PC-3 (cell line): ENCODE measurements around the gene ZC3H7A. TPM values are rescaled to one million over a fixed set of nuclear protein-coding genes. Genes with fewer than 3 reads are reported as not detected.

ENCODE experiments used
- ATAC-seq: fragments of 200-7000 bp; cut with Tn5 transposase; 2 replicates; pipeline ENCODE4 v1.9.1; 2020; ENCODE audit warnings: mild to moderate bottlenecking, moderate library complexity
- BruUV-seq: library from RNA; stranded (reverse); fragments of 400-500 nt; replicated peaks from 2 replicates; lab custom pipeline; 2021; lab: Mats Ljungman, UMichigan
- CTCF ChIA-PET: fragments of 300-600 bp; sonication (Branson Sonifier 250); formaldehyde crosslinking; loops from one replicate; lab custom pipeline; 2022; ENCODE audit warnings: antibody characterized with exemption; lab: Charles Lee
- POLR2A ChIA-PET: fragments of 300-600 bp; sonication (Branson Sonifier 250); formaldehyde crosslinking; loops from one replicate; lab custom pipeline; 2022; ENCODE audit warnings: antibody characterized with exemption; ENCODE audit not compliant: unreplicated experiment; lab: Charles Lee
- DNase-seq: peaks from one replicate; pipeline ENCODE4 v3.0.0-alpha.2; 2015
- H2AFZ ChIP-seq: fragments of 300-600 bp; sonication (generic); 2 replicates; pipeline ENCODE4 v1.6.0; 2016; ENCODE audit warnings: antibody characterized with exemption, low read length
- H3F3A ChIP-seq: fragments of 300-600 bp; sonication (generic); one replicate; pipeline ENCODE4 v1.6.0; 2017; ENCODE audit warnings: antibody characterized with exemption, low read length, control low read depth, mild to moderate bottlenecking; ENCODE audit not compliant: unreplicated experiment
- H3K27ac ChIP-seq: fragments of 300-600 bp; sonication (generic); 2 replicates; pipeline ENCODE4 v1.5.1; 2016; ENCODE audit warnings: mild to moderate bottlenecking, low read length
- H3K27me3 ChIP-seq: fragments of 300-600 bp; sonication (generic); 2 replicates; pipeline ENCODE4 v1.6.1; 2016; ENCODE audit warnings: low read length, mixed read lengths
- H3K36me3 ChIP-seq: fragments of 300-600 bp; sonication (generic); 2 replicates; pipeline ENCODE4 v1.6.1; 2016; ENCODE audit warnings: low read depth, mixed run types, low read length, mixed read lengths
- H3K4me1 ChIP-seq: fragments of 300-600 bp; sonication (generic); 2 replicates; pipeline ENCODE4 v1.5.1; 2016; ENCODE audit warnings: low read length; ENCODE audit not compliant: insufficient read depth
- H3K4me2 ChIP-seq: fragments of 300-600 bp; sonication (generic); 2 replicates; pipeline ENCODE4 v1.6.0; 2016; ENCODE audit warnings: low read length
- H3K4me3 ChIP-seq: fragments of 300-600 bp; sonication (generic); 2 replicates; pipeline ENCODE4 v1.5.1; 2016; ENCODE audit warnings: mild to moderate bottlenecking, low read length, mixed read lengths
- H3K79me2 ChIP-seq: fragments of 300-600 bp; sonication (generic); 2 replicates; pipeline ENCODE4 v1.6.1; 2017; ENCODE audit warnings: low read length, mixed read lengths
- H3K9ac ChIP-seq: fragments of 300-600 bp; sonication (generic); 2 replicates; pipeline ENCODE4 v1.6.0; 2016; ENCODE audit warnings: mild to moderate bottlenecking, low read length
- H3K9me2 ChIP-seq: fragments of 300-600 bp; sonication (generic); replicated peaks from 2 replicates; pipeline ENCODE4 v1.6.1; 2016; ENCODE audit warnings: mixed run types, low read length, mixed read lengths
- H3K9me3 ChIP-seq: fragments of 300-600 bp; sonication (generic); 2 replicates; pipeline ENCODE4 v1.6.1; 2016; ENCODE audit warnings: low read length, mixed read lengths
- H4K20me1 ChIP-seq: fragments of 300-600 bp; sonication (generic); 2 replicates; pipeline ENCODE4 v1.6.1; 2016; ENCODE audit warnings: low read length, mixed read lengths
- CTCF ChIP-seq: fragments of 300-600 bp; sonication (generic); conservative IDR thresholded peaks from 2 replicates; pipeline ENCODE4 v1.5.1; 2017; ENCODE audit warnings: antibody characterized with exemption, low read depth, mild to moderate bottlenecking, low read length
- EZH2 ChIP-seq: fragments of 300-600 bp; sonication (generic); IDR thresholded peaks from one replicate; pipeline ENCODE4 v1.6.1; 2017; ENCODE audit warnings: antibody characterized with exemption, mild to moderate bottlenecking, low read length; ENCODE audit not compliant: unreplicated experiment
- EZH2phosphoT487 ChIP-seq: fragments of 300-600 bp; sonication (generic); IDR thresholded peaks from 2 replicates; pipeline ENCODE4 v1.6.1; 2018; ENCODE audit warnings: mild to moderate bottlenecking, antibody characterized with exemption, low read length, borderline replicate concordance
- intact Hi-C: fragments of 100-400 bp; cut with micrococcal nuclease; formaldehyde crosslinking; loops from 2 replicates; pipeline ENCODE4 v1.9.0; 2023
- total RNA-seq: library from RNA; depleted of rRNA; stranded (reverse); fragments of >200 nt; gene quantifications from 2 replicates; pipeline ENCODE4 v1.2.3, GENCODE V29; 2014

Gene ZC3H7A
- total RNA-seq, 1 experiment from 2014 or later, result 21.2 TPM

- no peak for ATAC-seq
- no peak for TF ChIP-seq EZH2
- TF ChIP-seq EZH2phosphoT487, result no peak
- TF ChIP-seq CTCF, result no peak
- no peaks in the 10 kb centered on the region for H3K9me2 ChIP-seq
- no peak overlapping the region for H3K9ac ChIP-seq
- no peaks in the 10 kb centered on the region for H3K36me3 ChIP-seq
- intact Hi-C loops, result no loop called here
- DNase-seq, result no peak
- no peaks in the 10 kb centered on the region for H3F3A ChIP-seq
- no peak overlapping the region for H3K4me3 ChIP-seq
- no peak overlapping the region for H3K27ac ChIP-seq
- H3K27me3 ChIP-seq, result no peaks in the 10 kb centered on the region
- H3K4me1 ChIP-seq, result 0 out of 2 replicates have a peak, but pooled peaks cover 4% of the 10 kb centered on the region
- H2AFZ ChIP-seq, result no peak overlapping the region
- ChIA-PET CTCF (no interaction called here), POLR2A (no interaction called here)
- no TSS peak for BruUV-seq
- H3K9me3 ChIP-seq, result no peaks in the 10 kb centered on the region
- no peak overlapping the region for H3K4me2 ChIP-seq
- H4K20me1 ChIP-seq, result no peaks in the 10 kb centered on the region
- H3K79me2 ChIP-seq, result no peaks in the 10 kb centered on the region
Observed at GRCh38 chr16:11805556-11805955, 8.5 kb upstream of the ZC3H7A start.

- Histone ChIP-seq H3K4me3 (no peak overlapping the region), H3K9me2 (no peaks in the 10 kb centered on the region), H3K4me2 (no peak overlapping the region), H2AFZ (no peak overlapping the region), H3K27me3 (no peaks in the 10 kb centered on the region), H3K4me1 (peaks cover 6% of the 10 kb centered on the region), H3K79me2 (peaks cover 17% of the 10 kb centered on the region), H3K9me3 (no peaks in the 10 kb centered on the region), H3K27ac (no peak overlapping the region), H4K20me1 (no peaks in the 10 kb centered on the region), H3K36me3 (no peaks in the 10 kb centered on the region), H3F3A (no peaks in the 10 kb centered on the region), H3K9ac (no peak overlapping the region)
- TF ChIP-seq EZH2, result no peak
- TF ChIP-seq CTCF, result no peak
- TF ChIP-seq EZH2phosphoT487, result no peak
- no TSS peak for BruUV-seq
- ChIA-PET POLR2A (no interaction called here), CTCF (no interaction called here)
- intact Hi-C loops, result no loop called here
- DNase-seq (peak; percentile 4), ATAC-seq (no peak)
Observed at GRCh38 chr16:11801481-11802021, 4.5 kb upstream of the ZC3H7A start.

- ATAC-seq, result no peak
- peaks cover 11% of the 10 kb centered on the region for H3K4me1 ChIP-seq
- no peaks in the 10 kb centered on the region for H3K36me3 ChIP-seq
- no peaks in the 10 kb centered on the region for H3K9me2 ChIP-seq
- H3K4me3 ChIP-seq, result no peak overlapping the region
- 0 out of 2 replicates have a peak, but pooled peaks cover 3% of the 10 kb centered on the region for H4K20me1 ChIP-seq
- no peak overlapping the region for H3K4me2 ChIP-seq
- ChIA-PET CTCF (no interaction called here), POLR2A (no interaction called here)
- no peaks in the 10 kb centered on the region for H3F3A ChIP-seq
- TF ChIP-seq EZH2phosphoT487 (no peak), EZH2 (no peak), CTCF (no peak)
- DNase-seq, result no peak
- no peak overlapping the region for H2AFZ ChIP-seq
- no peaks in the 10 kb centered on the region for H3K9me3 ChIP-seq
- H3K27me3 ChIP-seq, result no peaks in the 10 kb centered on the region
- no TSS peak for BruUV-seq
- no peak overlapping the region for H3K27ac ChIP-seq
- H3K9ac ChIP-seq, result no peak overlapping the region
- H3K79me2 ChIP-seq, result peaks cover 29% of the 10 kb centered on the region
- intact Hi-C loops, result no loop called here
Observed at GRCh38 chr16:11800382-11800718, 3.3 kb upstream of the ZC3H7A start.
